HepG2 (cell line): ENCODE measurements around the gene FRMD6. TPM values are rescaled to one million over a fixed set of nuclear protein-coding genes. Genes with fewer than 3 reads are reported as not detected.

Experiments
- ATAC-seq: fragments of 200-7000 bp; cut with Tn5 transposase; 3 replicates; pipeline ENCODE4 v1.9.1; 2020; ENCODE audit warnings: mild to moderate bottlenecking, moderate library complexity
- BruUV-seq: library from RNA; stranded (reverse); fragments of 400-500 nt; replicated peaks from 2 replicates; lab custom pipeline; 2021; lab: Mats Ljungman, UMichigan
- CTCF ChIA-PET: fragments of 300-600 bp; formaldehyde crosslinking; extraction: SDS; loops from one replicate; lab custom pipeline; 2021; ENCODE audit warnings: low total read pairs, inconsistent platforms, low intra/inter-chr PET ratio; lab: Yijun Ruan, JAX
- POLR2A ChIA-PET: fragments of 350-600 bp; sonication (Branson Sonifier 250); formaldehyde crosslinking; loops from one replicate; lab custom pipeline; 2020; ENCODE audit warnings: antibody characterized with exemption, inconsistent platforms; lab: Yijun Ruan, JAX
- DNase-seq: peaks from one replicate; pipeline ENCODE4 v3.0.0-alpha.2; 2015; ENCODE audit warnings: low spot score
- FAIRE-seq: peaks from 3 replicates; lab custom pipeline; 2011; peaks lifted over from hg19 to GRCh38; lab: Jason Lieb, UNC
- H2AFZ ChIP-seq: one replicate; pipeline ENCODE4 v1.6.1; 2011; ENCODE audit warnings: low read length, inconsistent platforms
- H3K27ac ChIP-seq: fragments of 300-600 bp; 3 replicates; pipeline ENCODE4 v1.8.0; 2011; ENCODE audit warnings: mixed run types, mild to moderate bottlenecking, mixed read lengths, low read length, inconsistent platforms; ENCODE audit not compliant: insufficient read depth; ENCODE audit errors: extremely low read length
- H3K27me3 ChIP-seq, 2 experiments: fragments of 200-600 bp in 1 of 2; 2 replicates in 1 of 2; 3 replicates in 1 of 2; pipeline versions ENCODE4 v1.6.0 to v1.8.0; 2011; ENCODE audit warnings: low read length in 2 of 2, mild to moderate bottlenecking in 2 of 2, moderate library complexity in 2 of 2, inconsistent platforms in 1 of 2; ENCODE audit not compliant: insufficient read depth in 2 of 2, control insufficient read depth in 1 of 2
- H3K36me3 ChIP-seq, 2 experiments: fragments of 200-600 bp in 1 of 2; replicated peaks in 1 of 2; 2 replicates in 1 of 2; 3 replicates in 1 of 2; pipeline versions ENCODE4 v1.5.1 to v1.8.0; 2011; ENCODE audit warnings: low read length in 2 of 2, inconsistent platforms in 1 of 2; ENCODE audit not compliant: insufficient read depth in 2 of 2, control insufficient read depth in 1 of 2
- H3K4me1 ChIP-seq: 2 replicates; pipeline ENCODE4 v1.5.1; 2012; ENCODE audit warnings: low read length, inconsistent platforms; ENCODE audit not compliant: insufficient read depth
- H3K4me2 ChIP-seq: 2 replicates; pipeline ENCODE4 v1.6.0; 2011; ENCODE audit warnings: low read depth, low read length, inconsistent platforms
- H3K4me3 ChIP-seq, 3 experiments: fragments of 200-600 bp in 1 of 3; sonication (generic), shearing (Covaris generic) in 1 of 3; replicated peaks in 1 of 3; 2 replicates each; pipeline ENCODE4 v1.5.1; 2011 to 2016; ENCODE audit warnings: low read length in 3 of 3, inconsistent platforms in 2 of 3, low read depth in 2 of 3, mild to moderate bottlenecking in 2 of 3, control low read depth in 1 of 3, mixed read lengths in 1 of 3; ENCODE audit not compliant: insufficient read depth in 1 of 3
- H3K79me2 ChIP-seq: one replicate; pipeline ENCODE4 v1.6.1; 2011; ENCODE audit warnings: low read length, inconsistent platforms; ENCODE audit not compliant: insufficient read depth
- H3K9ac ChIP-seq: 2 replicates; pipeline ENCODE4 v1.6.0; 2011; ENCODE audit warnings: mild to moderate bottlenecking, low read depth, low read length, inconsistent platforms; ENCODE audit not compliant: insufficient read depth
- H3K9me3 ChIP-seq: 2 replicates; pipeline ENCODE4 v1.5.1; 2012; ENCODE audit warnings: mild to moderate bottlenecking, low read length
- H4K20me1 ChIP-seq: 2 replicates; pipeline ENCODE4 v1.6.0; 2011; ENCODE audit warnings: inconsistent platforms, mild to moderate bottlenecking, low read length, moderate library complexity; ENCODE audit not compliant: insufficient read depth
- AHDC1 ChIP-seq: sonication (generic); formaldehyde crosslinking; IDR thresholded peaks from 2 replicates; pipeline ENCODE4 v1.5.1; 2020; ENCODE audit warnings: mild to moderate bottlenecking, missing genetic modification reagents, borderline replicate concordance
- GLMP ChIP-seq: sonication (generic); formaldehyde crosslinking; IDR thresholded peaks from 2 replicates; pipeline ENCODE4 v1.9.0; 2021; ENCODE audit warnings: missing genetic modification reagents, mild to moderate bottlenecking, borderline replicate concordance
- HDAC1 ChIP-seq: sonication (generic); formaldehyde crosslinking; IDR thresholded peaks from 2 replicates; pipeline ENCODE4 v1.5.1; 2020; ENCODE audit warnings: mild to moderate bottlenecking, missing genetic modification reagents
- ISX ChIP-seq: sonication (generic); formaldehyde crosslinking; conservative IDR thresholded peaks from 2 replicates; pipeline ENCODE4 v1.5.0; 2020; ENCODE audit warnings: missing genetic modification reagents
- MBD4 ChIP-seq: IDR thresholded peaks from 2 replicates; pipeline ENCODE4 v1.6.1; 2012; ENCODE audit warnings: low read length, inconsistent platforms, borderline replicate concordance
- PATZ1 ChIP-seq: sonication (generic); formaldehyde crosslinking; IDR thresholded peaks from 2 replicates; pipeline ENCODE4 v1.4.0; 2020; ENCODE audit warnings: missing genetic modification reagents
- SMC3 ChIP-seq: IDR thresholded peaks from 2 replicates; pipeline ENCODE4 v1.6.1; 2011; ENCODE audit warnings: low read length, improper control_type of control experiment
- SOX13 ChIP-seq, 3 experiments: fragments of 450-650 bp in 1 of 3; sonication (generic) in 1 of 3; formaldehyde crosslinking in 1 of 3; IDR thresholded peaks in 2 of 3; conservative IDR thresholded peaks in 1 of 3; 2 replicates each; pipeline versions ENCODE4 v1.5.0 to v1.6.1; 2016 to 2020; ENCODE audit warnings: antibody characterized with exemption in 1 of 3, mild to moderate bottlenecking in 1 of 3, missing compliant biosample characterization in 1 of 3, missing genetic modification reagents in 1 of 3, moderate library complexity in 1 of 3
- SP2 ChIP-seq: sonication (generic); formaldehyde crosslinking; IDR thresholded peaks from 2 replicates; pipeline ENCODE4 v1.5.1; 2020; ENCODE audit warnings: mild to moderate bottlenecking, missing genetic modification reagents
- TAF1 ChIP-seq: sonication (generic); formaldehyde crosslinking; IDR thresholded peaks from 2 replicates; pipeline ENCODE4 v1.4.0; 2020; ENCODE audit warnings: missing genetic modification reagents
- TCF7 ChIP-seq: sonication (generic); IDR thresholded peaks from 2 replicates; pipeline ENCODE4 v1.6.1; 2016; ENCODE audit warnings: antibody characterized with exemption, low read depth
- THYN1 ChIP-seq: sonication (generic); formaldehyde crosslinking; IDR thresholded peaks from 2 replicates; pipeline ENCODE4 v1.8.1; 2023; ENCODE audit warnings: low read depth, mild to moderate bottlenecking, moderate library complexity, missing genetic modification reagents, borderline replicate concordance
- ZKSCAN8 ChIP-seq: IDR thresholded peaks from 2 replicates; pipeline ENCODE4 v1.6.1; 2016; ENCODE audit warnings: borderline replicate concordance, missing genetic modification reagents, missing compliant biosample characterization
- ZNF296 ChIP-seq: sonication (generic); formaldehyde crosslinking; conservative IDR thresholded peaks from 2 replicates; pipeline ENCODE4 v1.5.0; 2020; ENCODE audit warnings: mild to moderate bottlenecking, missing genetic modification reagents
- ZNF431 ChIP-seq: sonication (generic); formaldehyde crosslinking; IDR thresholded peaks from 2 replicates; pipeline ENCODE4 v1.9.0; 2022; ENCODE audit warnings: missing genetic modification reagents, low read depth, mild to moderate bottlenecking, borderline replicate concordance
- ZNF441 ChIP-seq: sonication (generic); formaldehyde crosslinking; IDR thresholded peaks from 2 replicates; pipeline ENCODE4 v1.7.0; 2021; ENCODE audit warnings: missing genetic modification reagents, borderline replicate concordance
- ZNF562 ChIP-seq: sonication (generic); formaldehyde crosslinking; IDR thresholded peaks from 2 replicates; pipeline ENCODE4 v1.8.0; 2022; ENCODE audit warnings: missing genetic modification reagents, borderline replicate concordance
- in situ Hi-C: cut with HindIII; loops from 2 replicates; pipeline ENCODE4 v1.10.0; 2017; ENCODE audit warnings: low pct_unique_long_range_greater_than_20kb; ENCODE audit not compliant: extremely low pct_ligation_motif_present
- intact Hi-C: fragments of 100-400 bp; cut with micrococcal nuclease; formaldehyde crosslinking; loops from one replicate; pipeline ENCODE4 v1.10.0; 2022; ENCODE audit not compliant: unreplicated experiment
- polyA plus RNA-seq, 8 experiments: library from polyadenylated mRNA; depleted of rRNA in 3 of 8; stranded (reverse) in 7 of 8; unstranded in 1 of 8; fragments of >200 nt; fragmentation: Illumina TruSeq in 4 of 8; extraction: Trizol in 4 of 8; gene quantifications; 2 replicates each; pipeline versions ENCODE4 v1.2.1 to v1.2.3, GENCODE V29; 2011 to 2016; ENCODE audit warnings: low read depth in 4 of 8, missing spikeins in 1 of 8, mixed read lengths in 1 of 8; ENCODE audit not compliant: insufficient read depth in 1 of 8
- total RNA-seq, 5 experiments: library from RNA; depleted of rRNA; stranded (reverse); fragments of >200 nt; fragmentation: Illumina TruSeq; extraction: Trizol; gene quantifications; 2 replicates each; pipeline ENCODE4 v1.2.3, GENCODE V29; 2016; ENCODE audit warnings: low read depth in 1 of 5

Gene FRMD6
- total and polyA plus RNA-seq, 2 of the 13 experiments (the other 11 are each of a cell fraction or from before 2014, with no cell fraction given) = 2.4 to 5.4 TPM

GRCh38 chr14:51676549-51676948 is 24.8 kb downstream of the FRMD6 start:
- Histone ChIP-seq H3K4me2 (no peak overlapping the region), H4K20me1 (no peaks in the 10 kb centered on the region), H3K9ac (peak overlapping the region; percentile 15; the same call in 1 of the 2 replicates), H3K4me1 (peaks cover 54% of the 10 kb centered on the region), H3K9me3 (no peaks in the 10 kb centered on the region), H3K79me2 (no peaks in the 10 kb centered on the region), H3K4me3 (no peak overlapping the region), H3K36me3 (no peaks in the 10 kb centered on the region), H2AFZ (no peak overlapping the region), H3K27me3 (no peaks in the 10 kb centered on the region), H3K27ac (peak overlapping the region; percentile 50)
- ATAC-seq (peak; percentile 54), DNase-seq (peak; percentile 78), FAIRE-seq (no peak)
- BruUV-seq = no TSS peak
- in situ Hi-C loops = no loop called here
- CTCF ChIA-PET = no interaction called here
- POLR2A ChIA-PET = no interaction called here
- intact Hi-C loops = no loop called here
- TF ChIP-seq TAF1 (CRISPR knock-in tag) (no peak), PATZ1 (no peak), ZKSCAN8 (CRISPR knock-in tag) (no peak), ZNF431 (CRISPR knock-in tag) (no peak), ZNF296 (CRISPR knock-in tag) (no peak), ZNF562 (no peak), AHDC1 (CRISPR knock-in tag) (no peak), ZNF441 (CRISPR knock-in tag) (no peak), GLMP (CRISPR knock-in tag) (no peak), TCF7 (peak; percentile 22; the same call in 1 of the 2 replicates), ISX (CRISPR knock-in tag) (no peak), MBD4 (no peak), THYN1 (no peak), SP2 (CRISPR knock-in tag) (no peak), HDAC1 (CRISPR knock-in tag) (no peak), SOX13 (IDR thresholded peaks at IDR 0.05) (no peak), SOX13 (CRISPR knock-in tag; conservative IDR thresholded peaks at IDR 0.05 in 1 of 2, IDR thresholded peaks at IDR 0.05 in 1 of 2) (peak in 1 of 2 experiments; percentile 82; a peak in 2 of 4 replicates), SMC3 (no peak)
